ENCODE data around the gene GLIS1.

GRCh38 chr1:53726009-53726600 lies 12.9 kb downstream of the GLIS1 start:
- TF ChIP-seq SP1 (IDR thresholded peaks at IDR 0.05) (no peak), FOXA1 (IDR thresholded peaks at IDR 0.05) (no peak), PKNOX1 (IDR thresholded peaks at IDR 0.05) (no peak), FOXK2 (IDR thresholded peaks at IDR 0.05) (no peak)
